GM21723 (cell line): ENCODE measurements around the gene RREB1.
A peak's percentile ranks its signal among the peaks of the same experiment; 100 is the strongest.

ENCODE experiments used
- ATAC-seq: cut with Tn5 transposase; IDR thresholded peaks from one replicate; pipeline ENCODE4 v1.9.1; 2021; ENCODE audit warnings: mild to moderate bottlenecking, moderate library complexity; ENCODE audit not compliant: unreplicated experiment

Gene RREB1

DNA sequence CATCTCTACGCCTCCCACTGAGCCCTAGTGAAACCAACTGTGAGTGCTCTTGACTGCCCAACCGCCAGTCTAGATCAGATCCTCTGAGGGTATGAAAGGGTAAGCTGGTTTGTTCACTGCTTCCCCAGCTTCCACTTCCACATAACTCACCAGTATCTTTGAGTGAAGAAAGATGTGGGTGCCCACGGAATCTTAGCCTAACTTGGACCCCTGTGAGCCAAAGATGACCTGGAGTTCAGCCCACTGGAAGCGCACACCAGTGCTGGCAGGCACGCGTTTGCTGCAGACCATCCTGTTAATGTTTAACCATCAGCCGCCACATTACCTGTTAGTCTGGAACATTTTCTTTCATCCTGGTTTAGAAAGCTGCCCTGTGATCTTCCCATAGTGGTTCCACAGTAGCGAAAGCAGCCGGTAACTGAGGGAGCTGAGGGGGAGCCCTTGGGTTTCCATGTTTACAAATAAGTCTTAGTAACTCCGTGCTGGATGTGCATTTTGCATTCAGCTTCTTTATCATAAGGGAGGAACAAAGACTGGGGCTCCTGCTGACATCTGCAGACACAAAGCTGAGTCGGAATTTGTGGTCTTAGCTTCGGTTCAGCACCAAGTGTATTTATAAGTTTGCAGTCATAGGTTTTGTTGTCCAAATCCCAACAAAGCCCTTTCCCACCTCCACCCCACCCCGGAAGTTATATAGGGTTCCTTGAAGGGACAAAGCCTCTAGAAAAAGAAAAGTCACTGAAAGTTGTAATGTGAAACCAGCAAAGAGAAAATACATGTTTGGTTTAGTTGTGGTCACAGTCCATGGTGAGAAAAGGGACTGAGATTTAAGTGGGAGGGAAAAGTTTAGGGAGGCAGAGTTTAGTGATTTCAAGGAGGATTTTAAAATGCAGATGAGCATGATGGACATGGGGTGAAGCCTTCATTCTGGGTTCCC, 134.2 kb downstream of the RREB1 start:
- ATAC-seq: no peak

DNA sequence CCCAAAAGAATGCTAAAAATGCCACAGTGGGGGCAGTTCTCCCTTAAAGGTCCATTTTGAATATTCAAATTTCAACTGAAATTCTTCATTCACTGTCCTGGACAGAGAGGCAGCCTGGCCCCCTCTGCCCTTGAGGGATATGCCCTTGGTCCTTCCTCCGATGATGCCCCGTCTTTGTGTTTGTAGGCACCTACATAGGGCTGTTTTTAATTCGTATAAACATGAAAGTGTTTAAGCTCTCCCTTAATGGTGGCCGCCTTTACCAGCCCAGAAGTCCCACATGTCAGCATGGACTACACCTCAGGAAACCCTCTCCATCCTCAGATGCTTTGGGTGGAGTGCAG, 135.0 kb downstream of the RREB1 start:
- no peak for ATAC-seq

GRCh38 chr6:7243179-7243981, 135.6 kb downstream of the RREB1 start:
- peak; percentile 47 for ATAC-seq

- no peak for ATAC-seq
Measured at GRCh38 chr6:7245668-7246393, 138.1 kb downstream of the RREB1 start.

DNA sequence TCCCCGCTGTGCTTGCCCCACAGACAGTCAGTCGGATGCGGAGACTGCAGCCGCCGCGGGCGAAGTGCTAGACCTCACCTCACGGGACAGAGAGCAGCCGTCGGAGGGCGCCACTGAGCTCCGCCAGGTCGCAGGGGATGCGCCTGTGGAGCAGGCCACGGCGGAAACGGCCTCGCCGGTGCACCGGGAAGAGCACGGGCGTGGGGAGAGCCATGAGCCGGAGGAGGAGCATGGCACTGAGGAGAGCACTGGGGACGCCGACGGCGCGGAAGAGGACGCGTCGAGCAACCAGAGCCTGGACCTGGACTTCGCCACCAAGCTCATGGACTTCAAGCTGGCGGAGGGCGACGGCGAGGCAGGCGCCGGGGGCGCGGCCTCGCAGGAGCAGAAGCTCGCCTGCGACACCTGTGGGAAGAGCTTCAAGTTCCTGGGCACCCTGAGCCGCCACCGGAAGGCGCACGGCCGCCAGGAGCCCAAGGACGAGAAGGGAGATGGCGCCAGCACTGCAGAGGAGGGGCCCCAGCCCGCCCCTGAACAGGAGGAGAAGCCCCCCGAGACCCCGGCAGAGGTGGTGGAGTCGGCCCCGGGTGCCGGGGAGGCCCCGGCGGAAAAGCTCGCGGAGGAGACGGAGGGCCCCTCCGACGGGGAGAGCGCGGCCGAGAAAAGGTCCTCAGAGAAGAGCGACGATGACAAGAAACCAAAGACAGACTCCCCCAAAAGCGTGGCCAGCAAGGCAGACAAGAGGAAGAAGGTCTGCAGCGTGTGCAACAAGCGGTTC, 138.8 kb downstream of the RREB1 start:
- ATAC-seq: no peak

GRCh38 chr6:7247179-7247456, 139.4 kb downstream of the RREB1 start:
- ATAC-seq: no peak

DNA sequence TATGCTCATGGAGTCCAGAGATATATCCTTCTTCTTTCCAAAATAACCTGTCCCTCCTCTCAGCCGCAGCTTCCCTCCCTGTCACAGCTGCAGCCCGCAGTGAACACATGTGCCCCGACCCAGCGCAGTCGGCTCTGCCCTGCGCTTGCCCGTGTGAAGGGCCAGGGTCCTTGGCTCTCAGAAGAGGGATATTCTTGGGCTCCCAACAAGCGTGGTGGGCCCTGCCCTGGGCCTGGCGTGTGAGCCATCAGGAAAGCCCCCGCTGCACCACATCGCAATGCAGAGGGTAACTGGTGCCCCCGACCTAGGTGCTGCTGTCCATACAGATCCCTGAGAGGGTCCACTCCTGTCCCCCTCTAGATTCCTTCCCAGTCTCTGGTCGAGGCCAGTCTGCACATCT, 140.1 kb downstream of the RREB1 start:
- ATAC-seq: no peak

- no peak for ATAC-seq
Measured at GRCh38 chr6:7249391-7249790, 141.6 kb downstream of the RREB1 start.

- no peak for ATAC-seq
Measured at GRCh38 chr6:7249946-7250643, 142.3 kb downstream of the RREB1 start.

DNA sequence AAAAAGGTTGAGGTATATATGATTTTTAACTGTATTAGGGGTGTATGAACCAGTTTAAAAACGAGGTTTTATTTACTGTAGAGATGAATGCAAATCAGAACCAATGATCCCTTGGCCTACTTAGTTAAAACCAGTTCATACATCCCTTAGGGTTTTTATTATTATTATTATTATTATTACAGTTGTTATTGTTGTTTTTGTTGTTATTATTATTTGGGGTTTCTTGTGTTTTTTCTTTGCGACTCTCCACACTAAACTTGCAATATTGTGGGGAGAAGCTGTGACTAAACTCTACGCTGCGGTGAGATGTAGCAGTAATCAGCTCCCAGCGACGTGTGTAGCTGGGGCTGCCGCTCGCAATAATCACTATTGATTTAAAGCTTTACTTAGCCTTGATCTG, 143.1 kb downstream of the RREB1 start:
- no peak for ATAC-seq

DNA sequence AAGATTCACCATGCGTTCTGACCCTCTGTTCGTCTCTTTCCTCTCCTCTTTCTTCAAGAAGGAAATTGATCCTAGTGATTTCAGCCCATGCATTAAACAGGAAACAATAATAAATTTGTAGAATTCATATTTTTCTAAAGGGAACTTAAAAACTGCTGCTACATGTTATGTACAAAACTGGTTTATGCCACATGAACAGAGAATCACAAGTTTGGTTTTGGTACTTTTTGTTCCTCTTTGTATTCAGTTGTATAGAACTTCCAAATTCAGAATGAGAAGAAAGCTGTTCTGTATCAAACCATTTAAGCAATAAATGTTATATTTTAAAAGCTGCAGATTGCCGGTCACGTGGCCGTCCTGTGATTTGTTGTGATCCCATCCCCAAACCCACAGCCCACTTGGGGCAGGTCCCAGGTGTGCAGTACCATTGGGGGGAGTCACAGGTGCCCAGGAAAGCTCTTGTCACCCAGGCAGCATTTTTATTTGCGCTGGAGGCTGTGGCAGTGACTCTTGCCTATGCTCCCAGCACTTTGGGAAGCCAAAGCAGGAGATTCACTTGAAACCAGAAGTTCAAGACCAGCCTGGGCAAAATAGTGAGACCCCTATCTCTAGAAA, 144.0 kb downstream of the RREB1 start:
- no peak for ATAC-seq

DNA sequence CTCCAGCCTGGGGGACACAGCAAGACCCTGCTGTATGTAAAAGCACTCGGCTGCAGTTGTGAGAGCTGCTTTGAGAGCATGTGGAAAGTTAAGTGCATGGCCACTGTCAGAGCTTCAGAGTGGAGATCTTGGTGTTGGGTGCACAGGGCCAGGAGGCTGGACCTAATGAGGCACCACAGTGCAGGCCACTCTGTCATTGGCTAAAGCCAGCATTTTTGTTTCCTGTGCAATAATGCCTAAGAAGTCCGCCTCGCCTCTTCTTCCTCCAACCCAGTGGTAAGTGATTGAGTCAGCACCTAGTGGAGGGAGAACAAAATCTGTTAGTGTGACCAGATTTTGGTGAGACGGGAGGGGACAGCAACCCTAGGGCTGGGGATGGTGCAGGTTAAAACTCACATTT, 144.6 kb downstream of the RREB1 start:
- no peak for ATAC-seq

DNA sequence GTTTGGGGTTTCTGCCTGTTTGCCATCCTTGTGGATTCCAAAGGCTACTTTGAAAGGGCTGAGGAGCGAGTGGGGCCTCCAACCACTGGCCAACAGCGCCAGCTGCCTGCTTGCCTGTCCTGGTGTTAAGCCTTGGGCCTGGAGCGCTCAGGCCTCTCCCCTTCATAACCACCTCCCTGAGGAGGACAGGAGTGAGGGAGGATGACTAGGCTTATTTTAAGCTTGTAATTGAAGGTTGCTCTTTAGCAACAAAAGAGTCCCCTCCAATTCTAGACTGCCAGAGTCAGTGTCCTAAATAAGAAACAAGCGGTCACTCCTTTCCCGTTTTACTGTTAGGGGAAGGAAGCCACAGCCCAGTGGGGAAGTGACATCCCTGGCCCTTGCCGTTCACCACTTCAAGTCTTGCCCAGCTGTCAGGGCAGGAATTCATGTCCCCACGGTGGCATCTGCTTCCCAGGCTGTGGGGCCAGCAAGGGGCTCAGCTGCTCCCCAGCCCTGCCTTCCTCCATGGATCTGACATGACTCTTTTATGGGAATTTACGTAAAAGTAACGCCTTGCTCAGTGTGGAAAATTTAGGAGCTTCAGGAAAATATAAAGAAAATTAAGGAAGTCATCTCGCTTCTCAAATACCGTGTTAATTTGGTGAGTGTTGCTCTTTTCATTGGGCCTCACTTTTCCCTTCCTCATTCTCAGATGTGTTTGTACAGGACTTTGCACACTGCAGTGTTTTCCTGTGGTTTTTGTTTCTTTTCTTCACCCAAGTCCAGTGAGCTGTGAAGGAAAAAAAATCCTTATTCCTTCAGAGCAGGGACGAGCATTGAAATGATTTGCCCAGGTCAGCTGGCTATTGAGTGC, 147.4 kb downstream of the RREB1 start:
- no peak for ATAC-seq

DNA sequence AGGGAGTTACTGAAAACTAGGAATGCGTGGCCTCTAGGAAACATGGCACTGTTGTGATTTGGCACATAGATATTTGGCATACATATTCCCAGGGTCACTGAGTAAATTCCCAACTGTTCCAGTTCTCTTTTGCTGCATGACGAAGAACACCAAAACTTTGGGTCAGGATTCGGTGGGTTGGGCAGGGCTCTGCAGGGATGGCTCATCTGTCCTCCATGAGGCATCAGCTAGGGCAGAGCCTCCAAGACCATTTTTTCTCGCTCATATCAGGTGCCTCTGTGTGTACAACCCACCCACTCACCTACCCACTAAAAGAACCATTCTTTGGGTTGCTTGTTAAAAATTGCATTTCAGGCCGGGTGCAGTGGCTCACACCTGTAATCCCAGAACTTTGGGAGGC, 148.2 kb downstream of the RREB1 start:
- no peak for ATAC-seq

DNA sequence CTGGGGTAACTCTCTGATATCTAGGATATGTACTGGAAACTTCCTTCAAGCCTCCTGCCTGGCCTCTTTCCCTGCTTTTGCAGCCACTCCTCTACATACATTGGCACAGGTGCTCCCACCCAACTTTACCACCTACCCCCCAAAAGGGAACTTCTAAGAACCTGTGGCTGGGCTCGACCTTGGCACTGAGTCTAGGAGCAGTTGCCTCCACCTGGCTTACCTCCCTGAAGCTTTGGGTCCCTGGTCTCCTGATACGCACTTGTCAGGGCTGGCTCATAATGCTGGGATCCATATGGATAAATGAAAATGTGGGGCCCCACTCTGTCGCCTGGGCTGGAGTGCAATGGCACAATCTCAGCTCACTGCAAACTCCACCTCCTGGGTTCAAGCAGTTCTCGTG, 149.0 kb downstream of the RREB1 start:
- ATAC-seq: no peak

DNA sequence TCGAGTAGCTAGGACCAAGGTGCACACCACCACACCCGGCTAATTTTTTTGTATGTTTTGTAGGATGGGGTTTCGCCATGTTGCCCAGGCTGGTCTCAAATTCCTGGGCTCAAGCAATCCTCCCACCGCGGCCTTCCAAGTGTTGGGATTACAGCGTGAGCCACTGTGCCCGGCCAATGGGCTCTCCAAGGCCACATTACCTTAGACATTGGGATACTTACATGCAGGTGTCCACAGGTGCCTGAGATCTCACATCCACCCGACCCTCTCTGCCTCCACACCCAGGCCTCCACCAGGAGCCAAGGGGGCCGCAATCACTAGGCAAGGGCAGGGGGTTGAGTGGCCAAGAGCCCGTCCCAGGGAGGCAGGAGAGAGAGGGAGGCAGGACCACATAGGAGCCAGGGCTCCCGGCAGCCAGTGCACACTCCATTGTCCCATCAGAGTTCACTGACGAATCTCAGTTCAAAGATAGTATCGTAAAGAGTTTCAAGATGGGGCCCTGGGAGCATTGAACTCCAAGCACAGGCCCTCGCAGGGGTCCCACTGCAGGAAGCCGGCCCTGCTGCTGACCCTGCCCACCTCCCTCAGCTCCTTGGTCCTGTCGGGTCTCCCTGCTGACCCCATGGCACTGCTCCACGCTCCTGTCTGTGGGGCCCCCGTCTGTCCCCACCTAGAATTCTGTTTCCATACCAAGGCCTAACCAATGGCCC, 149.9 kb downstream of the RREB1 start:
- ATAC-seq: no peak

DNA sequence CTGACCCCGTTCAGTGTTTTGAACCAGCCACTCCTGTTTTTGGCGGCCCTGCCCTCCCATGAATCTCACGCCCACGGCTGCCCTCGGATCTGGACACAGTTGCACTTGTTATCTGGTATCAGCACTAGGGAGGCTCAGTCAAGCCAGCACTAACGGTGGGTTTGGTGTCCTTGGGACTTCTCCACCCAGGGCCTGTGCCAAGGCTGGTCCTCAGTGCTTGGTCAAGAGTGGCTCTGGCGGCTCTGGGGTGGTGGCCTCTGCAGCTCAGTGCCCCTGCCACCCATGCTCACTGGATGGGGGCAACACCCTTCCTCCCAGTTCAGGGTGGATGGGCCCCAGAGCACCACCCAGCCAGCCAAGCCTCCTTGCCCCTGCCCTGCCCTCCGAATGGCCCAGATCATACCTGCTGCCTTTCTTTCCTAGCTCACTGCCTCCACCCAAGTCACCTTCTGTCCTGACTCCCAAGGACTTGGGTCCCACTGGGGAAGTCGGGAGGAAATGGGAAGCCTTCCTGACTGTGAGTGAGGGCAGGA, 150.5 kb downstream of the RREB1 start:
- ATAC-seq: no peak
